ENCODE measurements around the gene AIG1.
"Not testable (repeated sequence)": the region's sequence is repeated elsewhere in the genome, so short reads cannot be mapped to it uniquely, and the experiment has no call there.

AIG1 gene, protein sequence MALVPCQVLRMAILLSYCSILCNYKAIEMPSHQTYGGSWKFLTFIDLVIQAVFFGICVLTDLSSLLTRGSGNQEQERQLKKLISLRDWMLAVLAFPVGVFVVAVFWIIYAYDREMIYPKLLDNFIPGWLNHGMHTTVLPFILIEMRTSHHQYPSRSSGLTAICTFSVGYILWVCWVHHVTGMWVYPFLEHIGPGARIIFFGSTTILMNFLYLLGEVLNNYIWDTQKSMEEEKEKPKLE

DNA sequence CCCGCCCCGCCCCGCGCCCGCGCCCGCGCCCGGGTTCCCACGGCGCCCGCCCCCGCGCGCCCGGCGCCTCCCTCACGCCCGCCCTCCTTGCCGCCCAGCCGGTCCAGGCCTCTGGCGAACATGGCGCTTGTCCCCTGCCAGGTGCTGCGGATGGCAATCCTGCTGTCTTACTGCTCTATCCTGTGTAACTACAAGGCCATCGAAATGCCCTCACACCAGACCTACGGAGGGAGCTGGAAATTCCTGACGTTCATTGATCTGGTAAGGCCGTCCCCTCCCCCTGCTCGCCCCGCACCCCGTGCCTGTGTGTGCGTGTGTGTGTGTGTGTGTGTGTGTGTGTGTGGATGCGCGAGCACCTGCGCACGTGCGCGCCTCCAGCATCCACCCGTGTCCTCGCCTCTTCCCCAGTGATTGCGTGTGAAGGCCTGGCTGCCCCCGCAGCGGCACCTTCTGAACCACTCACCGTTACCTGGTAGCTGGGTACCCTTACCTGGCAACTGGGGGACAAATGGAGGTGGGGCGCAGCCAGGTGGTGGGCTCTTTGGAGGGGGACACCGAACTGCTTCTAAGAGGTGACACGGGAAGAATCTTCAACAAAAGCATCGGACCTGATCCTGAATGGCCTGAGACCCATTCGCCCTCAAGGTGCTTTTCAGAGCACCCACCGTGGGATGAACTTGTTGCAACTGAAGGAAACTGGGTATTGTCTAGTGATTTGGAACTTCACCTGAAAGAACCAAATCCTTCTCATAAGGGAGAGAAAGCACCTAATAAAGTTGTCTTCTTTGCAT is at the start of gene AIG1:
Gene AIG1, plus strand, starts transcription at position 84 of the 791 bp plus-strand sequence. Its CDS starts 37 bp downstream, at position 121.
- Mint-ChIP-seq H3K9me3 (no peaks in the 10 kb centered on the region), H3K27ac (peak within 1 kb of the TSS; percentile 96), H3K4me3 (peak within 1 kb of the TSS; percentile 85), H3K36me3 (ENCODE audit: low read depth) (peaks cover 19% of the 10 kb centered on the region), H3K4me1 (ENCODE audit: low read depth) (peaks cover 41% of the 10 kb centered on the region), H3K27me3 (no peaks in the 10 kb centered on the region)
- intact Hi-C loops (cut with micrococcal nuclease) = loop anchor here (5.0 kb wide), 2 partner anchors 36 to 114 kb away; partner anchors contain the start of gene HIVEP2

DNA sequence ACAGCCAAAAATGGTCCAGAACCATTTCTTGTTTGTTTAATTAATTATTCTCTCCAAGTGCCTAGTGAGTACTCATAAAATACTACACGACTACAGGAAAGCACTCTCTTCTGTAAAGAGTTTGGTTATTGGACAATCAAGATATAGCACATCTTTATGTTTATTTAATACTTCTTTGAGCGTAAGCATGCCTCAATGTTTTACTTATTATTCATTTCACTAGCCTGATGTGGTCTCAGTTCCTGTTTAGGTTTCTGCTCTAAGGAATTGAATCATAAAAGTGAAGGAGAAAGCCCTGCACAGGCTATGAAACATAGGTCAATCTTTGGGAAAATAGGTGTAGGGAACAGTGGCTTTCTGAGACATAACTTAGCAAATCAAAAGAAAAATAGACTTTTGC is 45.9 kb upstream of the AIG1 start:
- no peaks in the 10 kb centered on the region for H3K9me3 Mint-ChIP-seq
- H3K36me3 Mint-ChIP-seq (ENCODE audit: low read depth) = no peaks in the 10 kb centered on the region
- H3K27me3 Mint-ChIP-seq = no peaks in the 10 kb centered on the region
- no peak overlapping the region for H3K4me3 Mint-ChIP-seq
- intact Hi-C loops (cut with micrococcal nuclease) = loop anchor here (10.0 kb wide), 1 partner anchor 60 kb away; no protein-coding TSS in a partner anchor
- no peak overlapping the region for H3K27ac Mint-ChIP-seq
- no peaks in the 10 kb centered on the region for H3K4me1 Mint-ChIP-seq (ENCODE audit: low read depth)

DNA sequence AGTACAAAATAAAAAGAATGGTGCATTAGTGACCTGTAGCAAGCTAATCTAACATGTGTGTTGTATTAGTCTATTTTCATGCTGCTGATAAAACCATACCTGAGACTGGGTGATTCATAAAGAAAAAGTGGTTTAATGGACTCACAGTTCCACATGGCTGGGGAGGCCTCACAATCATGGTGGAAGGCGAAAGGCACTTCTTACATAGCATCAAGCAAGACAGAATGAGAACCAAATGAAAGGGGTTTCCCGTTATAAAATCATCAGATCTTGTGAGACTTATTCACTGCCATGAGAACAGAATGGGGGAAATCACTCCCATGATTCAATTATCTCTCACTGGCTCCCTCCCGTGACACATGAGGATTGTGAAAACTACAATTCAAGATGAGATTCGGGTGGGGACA is 45.4 kb upstream of the AIG1 start:
- no peak overlapping the region for H3K4me3 Mint-ChIP-seq
- intact Hi-C loops (cut with micrococcal nuclease) = loop anchor here (10.0 kb wide), 1 partner anchor 61 kb away; no protein-coding TSS in a partner anchor
- no peak overlapping the region for H3K27ac Mint-ChIP-seq
- H3K36me3 Mint-ChIP-seq (ENCODE audit: low read depth) = no peaks in the 10 kb centered on the region
- no peaks in the 10 kb centered on the region for H3K4me1 Mint-ChIP-seq (ENCODE audit: low read depth)
- no peaks in the 10 kb centered on the region for H3K9me3 Mint-ChIP-seq
- no peaks in the 10 kb centered on the region for H3K27me3 Mint-ChIP-seq

DNA sequence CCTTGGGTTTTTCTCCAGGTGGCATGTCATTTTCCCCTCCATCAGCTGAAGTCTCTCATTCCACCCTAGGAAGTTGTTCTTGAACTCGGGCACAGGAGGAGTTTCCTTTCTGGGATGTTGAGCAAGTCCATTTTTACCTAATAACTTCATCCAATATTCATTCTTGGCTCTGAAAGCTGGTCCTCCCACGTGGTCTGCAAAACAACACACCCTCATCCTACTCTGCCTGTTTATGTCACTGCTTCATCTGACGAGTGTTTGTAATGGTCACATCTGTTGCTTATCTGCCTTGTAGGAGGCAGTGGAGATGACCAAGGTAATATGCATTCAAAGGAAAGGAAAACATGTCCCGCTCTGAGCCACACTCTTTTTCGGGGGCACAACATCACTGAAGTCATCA is 41.7 kb upstream of the AIG1 start:
- Mint-ChIP-seq H3K27me3 (no peaks in the 10 kb centered on the region), H3K36me3 (ENCODE audit: low read depth) (no peaks in the 10 kb centered on the region), H3K4me1 (ENCODE audit: low read depth) (no peaks in the 10 kb centered on the region), H3K9me3 (no peaks in the 10 kb centered on the region), H3K27ac (no peak overlapping the region), H3K4me3 (no peak overlapping the region)
- intact Hi-C loops (cut with micrococcal nuclease) = loop anchor here (10.0 kb wide), 1 partner anchor 64 kb away; no protein-coding TSS in a partner anchor

DNA sequence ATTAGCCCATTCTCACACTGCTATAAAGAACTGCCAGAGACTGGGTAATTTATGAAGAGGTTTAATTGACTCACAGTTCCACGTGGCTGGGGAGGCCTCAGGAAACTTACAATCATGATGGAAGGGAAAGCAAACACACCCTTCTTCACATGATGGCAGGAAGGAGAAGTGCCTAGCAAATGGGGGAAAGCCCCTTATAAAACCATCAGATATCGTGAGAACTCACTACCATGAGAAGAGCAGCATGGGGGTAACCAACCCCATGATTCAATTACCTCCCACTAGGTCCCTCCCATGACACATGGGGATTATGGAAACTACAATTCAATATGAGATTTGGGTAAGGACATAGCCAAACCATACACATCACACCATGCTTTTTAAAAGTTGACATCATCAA is 39.8 kb upstream of the AIG1 start:
- H3K4me1 Mint-ChIP-seq (ENCODE audit: low read depth); H3K9me3 Mint-ChIP-seq; H3K27ac Mint-ChIP-seq; H3K36me3 Mint-ChIP-seq (ENCODE audit: low read depth); H3K27me3 Mint-ChIP-seq; H3K4me3 Mint-ChIP-seq: not testable (repeated sequence)
- intact Hi-C loops (cut with micrococcal nuclease) = loop anchor here (10.0 kb wide), 3 partner anchors 106 to 546 kb away; no protein-coding TSS in a partner anchor

DNA sequence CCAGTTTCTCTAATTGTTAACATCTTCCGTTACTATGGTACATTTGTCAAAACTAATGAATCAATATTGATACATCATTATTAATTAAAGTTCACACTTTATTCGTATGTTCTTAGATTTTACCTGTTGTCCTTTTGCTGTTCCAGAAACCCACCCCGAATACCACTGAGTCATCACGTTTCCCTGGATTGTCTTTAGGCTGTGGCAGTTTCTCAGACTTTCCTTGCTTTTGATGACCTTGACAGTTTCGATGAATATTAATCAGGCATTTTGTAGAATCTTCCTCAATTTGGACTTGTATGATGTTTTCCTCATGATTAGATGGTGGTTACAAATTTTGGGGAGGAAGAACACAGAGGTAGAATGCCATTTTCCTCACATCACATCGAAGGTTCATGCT is 39.1 kb upstream of the AIG1 start:
- no peaks in the 10 kb centered on the region for H3K27me3 Mint-ChIP-seq

DNA sequence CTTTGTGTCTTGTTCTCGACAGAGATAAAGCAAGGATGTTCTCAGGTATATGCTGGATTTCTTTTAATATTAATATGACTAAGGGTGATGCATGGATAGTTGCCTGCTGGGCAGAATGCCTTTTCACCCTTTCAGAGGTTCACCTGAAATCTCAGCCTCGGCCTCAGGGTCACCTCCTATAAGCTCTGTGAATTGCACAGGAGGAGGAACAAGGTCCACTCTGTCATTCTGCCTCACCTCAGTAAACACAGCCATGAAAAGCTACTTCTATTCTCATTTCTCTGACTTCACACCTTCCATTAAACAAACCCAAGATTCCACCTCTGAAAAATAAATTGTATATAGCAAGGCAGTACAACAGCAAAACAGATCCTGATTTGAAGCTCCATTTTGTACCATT is 38.1 kb upstream of the AIG1 start:
- intact Hi-C loops (cut with micrococcal nuclease) = loop anchor here (10.0 kb wide), 3 partner anchors 108 to 548 kb away; no protein-coding TSS in a partner anchor
- Mint-ChIP-seq H3K4me3 (no peak overlapping the region), H3K36me3 (ENCODE audit: low read depth) (no peaks in the 10 kb centered on the region), H3K9me3 (peaks cover 7% of the 10 kb centered on the region), H3K27me3 (no peaks in the 10 kb centered on the region), H3K4me1 (ENCODE audit: low read depth) (peaks cover 4% of the 10 kb centered on the region), H3K27ac (no peak overlapping the region)

More for the DNA sequence above, 39.1 kb upstream of the AIG1 start:
- no peak overlapping the region for H3K27ac Mint-ChIP-seq
- no peak overlapping the region for H3K4me3 Mint-ChIP-seq
- peaks cover 4% of the 10 kb centered on the region for H3K4me1 Mint-ChIP-seq (ENCODE audit: low read depth)
- peaks cover 7% of the 10 kb centered on the region for H3K9me3 Mint-ChIP-seq
- no peaks in the 10 kb centered on the region for H3K36me3 Mint-ChIP-seq (ENCODE audit: low read depth)
- intact Hi-C loops (cut with micrococcal nuclease) = loop anchor here (10.0 kb wide), 3 partner anchors 107 to 547 kb away; no protein-coding TSS in a partner anchor

DNA sequence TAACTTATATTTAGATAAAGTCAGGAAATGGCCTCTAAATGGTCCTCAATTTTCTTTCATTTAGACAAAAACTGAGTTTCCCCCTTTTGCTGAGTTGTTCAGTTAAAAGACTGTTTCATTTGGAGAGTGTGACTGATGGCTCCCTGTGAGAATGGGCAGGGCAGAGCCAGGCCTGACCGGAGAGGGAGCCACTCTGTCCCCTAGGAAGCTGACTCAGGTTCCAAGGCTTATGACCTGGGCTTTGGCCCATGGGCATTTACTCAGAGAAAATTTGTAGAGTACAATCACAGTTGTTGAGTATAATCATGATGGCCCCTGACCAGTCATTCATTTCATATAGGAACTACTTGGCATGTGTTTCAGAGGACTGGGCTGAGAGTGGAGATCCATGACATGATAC is 37.0 kb upstream of the AIG1 start:
- Mint-ChIP-seq H3K4me1 (ENCODE audit: low read depth) (peaks cover 4% of the 10 kb centered on the region), H3K4me3 (no peak overlapping the region), H3K36me3 (ENCODE audit: low read depth) (no peaks in the 10 kb centered on the region), H3K27me3 (no peaks in the 10 kb centered on the region), H3K27ac (no peak overlapping the region), H3K9me3 (peaks cover 7% of the 10 kb centered on the region)
- intact Hi-C loops (cut with micrococcal nuclease) = loop anchor here (10.0 kb wide), 3 partner anchors 109 to 549 kb away; no protein-coding TSS in a partner anchor

DNA sequence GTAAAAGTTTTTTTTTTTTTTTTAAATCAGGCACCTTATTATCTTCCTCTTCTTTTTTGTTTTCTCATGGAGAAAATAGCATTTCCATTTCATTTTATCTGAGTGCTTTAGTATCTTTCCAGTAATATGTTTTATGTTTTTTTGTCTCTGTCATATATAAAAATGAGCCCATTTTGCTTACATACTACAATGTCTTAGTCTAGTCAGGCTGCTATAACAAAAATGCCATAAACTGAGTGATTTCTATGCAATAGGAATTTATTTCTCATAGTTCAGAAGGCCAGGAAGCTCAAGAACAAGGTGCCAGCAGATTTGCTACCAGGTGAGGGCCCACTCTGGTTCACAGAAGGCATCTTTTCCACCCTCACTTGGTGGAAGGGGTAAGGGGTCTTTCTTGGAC is 35.7 kb upstream of the AIG1 start:
- peaks cover 7% of the 10 kb centered on the region for H3K9me3 Mint-ChIP-seq
- no peaks in the 10 kb centered on the region for H3K36me3 Mint-ChIP-seq (ENCODE audit: low read depth)
- H3K4me3 Mint-ChIP-seq = no peak overlapping the region
- H3K27ac Mint-ChIP-seq = no peak overlapping the region
- intact Hi-C loops (cut with micrococcal nuclease) = loop anchor here (10.0 kb wide), 3 partner anchors 110 to 550 kb away; no protein-coding TSS in a partner anchor
- peaks cover 4% of the 10 kb centered on the region for H3K4me1 Mint-ChIP-seq (ENCODE audit: low read depth)
- H3K27me3 Mint-ChIP-seq = no peaks in the 10 kb centered on the region

DNA sequence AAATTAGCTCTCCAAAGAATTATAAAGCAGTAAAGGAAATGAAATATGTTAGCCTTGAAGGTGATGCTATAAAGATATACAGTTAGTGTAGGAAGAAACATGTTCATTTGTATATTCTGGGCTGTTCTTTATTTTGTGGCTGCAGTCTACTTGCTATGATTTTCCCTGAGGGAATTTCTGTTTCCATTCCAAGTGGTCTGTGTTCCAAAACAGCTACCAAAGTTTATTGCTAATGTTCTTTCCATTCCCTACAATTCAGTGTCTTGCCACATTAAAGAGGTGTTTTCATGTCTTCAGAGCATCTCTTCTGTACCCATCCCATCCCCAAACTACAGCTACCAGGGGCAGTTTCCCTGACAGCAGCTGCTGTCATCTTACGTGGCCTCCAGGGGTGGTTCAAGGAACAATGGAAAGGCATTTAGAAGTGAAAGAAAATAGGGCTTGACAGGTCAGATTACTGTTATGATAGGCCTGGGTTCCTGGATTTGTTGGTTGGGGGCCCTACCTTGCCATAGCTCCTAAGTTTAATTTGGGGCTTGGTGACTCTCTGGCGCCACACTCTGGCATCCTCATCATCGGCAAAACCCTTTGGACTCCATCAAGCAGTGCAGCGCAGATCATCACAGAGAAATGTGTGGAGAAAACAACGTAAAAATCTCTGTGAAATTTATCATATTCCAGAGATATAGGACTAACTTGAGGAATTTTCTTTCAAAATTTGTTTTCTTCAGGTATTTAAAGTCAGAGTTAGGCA is 33.8 kb upstream of the AIG1 start:
- no peak overlapping the region for H3K4me3 Mint-ChIP-seq
- H3K9me3 Mint-ChIP-seq = peaks cover 7% of the 10 kb centered on the region
- peaks cover 4% of the 10 kb centered on the region for H3K4me1 Mint-ChIP-seq (ENCODE audit: low read depth)
- intact Hi-C loops (cut with micrococcal nuclease) = loop anchor here (2.0 to 10.0 kb wide), 5 partner anchors 112 to 552 kb away; no protein-coding TSS in a partner anchor
- no peaks in the 10 kb centered on the region for H3K36me3 Mint-ChIP-seq (ENCODE audit: low read depth)
- no peak overlapping the region for H3K27ac Mint-ChIP-seq
- no peaks in the 10 kb centered on the region for H3K27me3 Mint-ChIP-seq

DNA sequence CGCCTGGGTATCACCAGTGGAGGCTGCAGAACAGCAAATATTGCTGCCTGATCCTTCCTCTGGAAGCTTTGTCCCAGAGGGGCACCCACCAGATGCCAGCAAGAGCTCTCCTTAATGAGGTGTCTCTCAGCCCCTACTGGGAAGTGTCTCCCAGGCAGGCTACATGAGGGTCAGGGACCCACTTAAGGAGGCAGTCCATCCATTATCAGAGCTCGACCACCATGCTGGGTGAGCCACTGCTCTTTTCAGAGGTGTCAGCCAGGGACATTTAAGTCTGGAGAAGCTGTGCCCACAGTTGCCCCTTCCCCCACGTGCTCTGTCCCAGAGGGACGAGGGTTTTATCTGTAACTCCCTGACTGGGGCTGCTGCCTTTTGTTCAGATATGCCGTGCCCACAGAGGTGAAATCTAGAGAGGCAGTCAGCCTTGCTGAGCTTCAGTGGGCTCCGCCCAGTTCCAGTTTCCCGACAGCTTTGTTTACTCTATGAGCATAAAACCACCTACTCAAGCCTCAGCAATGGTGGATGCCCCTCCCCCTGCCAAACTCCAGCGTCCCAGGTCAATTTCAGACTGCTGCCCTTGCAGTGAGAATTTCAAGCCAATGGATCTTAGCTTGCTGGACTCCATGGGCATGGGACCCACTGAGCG is 25.9 kb upstream of the AIG1 start:
- intact Hi-C loops (cut with micrococcal nuclease) = no loop called here
- Mint-ChIP-seq H3K27ac (no peak overlapping the region), H3K27me3 (peaks cover 4% of the 10 kb centered on the region), H3K4me3 (no peak overlapping the region), H3K9me3 (peaks cover 8% of the 10 kb centered on the region), H3K4me1 (ENCODE audit: low read depth) (peaks cover 8% of the 10 kb centered on the region), H3K36me3 (ENCODE audit: low read depth) (no peaks in the 10 kb centered on the region)

DNA sequence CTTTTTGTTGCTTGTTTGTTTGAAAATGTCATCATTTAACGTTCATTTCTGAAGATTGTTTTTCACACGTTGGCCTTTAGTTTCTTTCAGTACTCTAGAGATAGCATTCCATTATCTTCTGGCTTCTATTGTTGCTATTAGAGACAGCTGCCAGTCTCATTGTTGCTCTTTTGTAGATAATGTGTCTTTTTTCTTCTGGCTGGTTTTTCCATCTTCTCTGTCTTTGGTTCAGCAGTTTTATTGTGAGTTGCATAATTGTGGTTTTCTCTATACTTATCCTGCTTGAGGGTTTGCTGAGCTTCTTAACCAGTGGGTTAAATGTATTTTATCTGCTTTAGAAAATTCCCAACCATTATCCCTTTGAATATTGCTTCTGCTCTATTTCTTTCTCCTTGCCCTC is 23.2 kb upstream of the AIG1 start:
- H3K36me3 Mint-ChIP-seq (ENCODE audit: low read depth) = no peaks in the 10 kb centered on the region
- intact Hi-C loops (cut with micrococcal nuclease) = no loop called here

DNA sequence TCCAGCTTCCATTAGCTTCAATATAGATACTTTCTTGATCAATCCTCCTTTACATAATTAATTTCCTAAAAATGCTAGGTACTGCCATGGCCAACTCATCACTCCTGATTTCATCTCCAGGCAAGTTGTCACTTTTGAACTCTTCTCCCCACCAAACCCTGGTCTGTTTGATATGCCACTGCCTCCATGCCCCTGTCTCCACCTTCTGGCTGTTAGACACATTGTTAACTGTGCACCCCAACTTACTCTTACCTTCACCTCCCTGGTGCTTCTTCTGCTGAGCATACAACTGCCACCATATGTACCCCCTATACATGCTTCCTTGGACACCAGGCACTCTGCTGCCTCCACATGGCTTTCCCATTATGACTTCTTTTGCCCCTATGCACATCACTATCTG is 21.9 kb upstream of the AIG1 start:
- no peak overlapping the region for H3K27ac Mint-ChIP-seq
- intact Hi-C loops (cut with micrococcal nuclease) = no loop called here
- peaks cover 14% of the 10 kb centered on the region for H3K4me1 Mint-ChIP-seq (ENCODE audit: low read depth)
- H3K36me3 Mint-ChIP-seq (ENCODE audit: low read depth) = no peaks in the 10 kb centered on the region
- H3K9me3 Mint-ChIP-seq = peaks cover 8% of the 10 kb centered on the region
- no peak overlapping the region for H3K4me3 Mint-ChIP-seq
- peaks cover 11% of the 10 kb centered on the region for H3K27me3 Mint-ChIP-seq

More for the DNA sequence above, 23.2 kb upstream of the AIG1 start:
- no peak overlapping the region for H3K4me3 Mint-ChIP-seq
- H3K9me3 Mint-ChIP-seq = peaks cover 8% of the 10 kb centered on the region
- no peak overlapping the region for H3K27ac Mint-ChIP-seq
- peaks cover 11% of the 10 kb centered on the region for H3K27me3 Mint-ChIP-seq
- peaks cover 14% of the 10 kb centered on the region for H3K4me1 Mint-ChIP-seq (ENCODE audit: low read depth)
